Mesendoderm (in vitro differentiated cells): ENCODE results near the gene ABCC2.

Experiments used
- DNase-seq: peaks from one replicate; pipeline ENCODE4 v3.0.0; 2013
- H2AK5ac ChIP-seq: 2 replicates; pipeline ENCODE4 v1.6.1; 2013; ENCODE audit warnings: low read length, inconsistent platforms
- H2BK120ac ChIP-seq: 2 replicates; pipeline ENCODE4 v1.6.1; 2013; ENCODE audit warnings: low read depth, mild to moderate bottlenecking, low read length, moderate library complexity, mixed read lengths
- H2BK15ac ChIP-seq: replicated peaks from 2 replicates; pipeline ENCODE4 v1.6.1; 2013; ENCODE audit warnings: low read depth, mild to moderate bottlenecking, moderate library complexity
- H2BK5ac ChIP-seq: 2 replicates; pipeline ENCODE4 v1.6.1; 2013; ENCODE audit warnings: low read length, inconsistent platforms
- H3K18ac ChIP-seq: 2 replicates; pipeline ENCODE4 v1.6.1; 2013; ENCODE audit warnings: mild to moderate bottlenecking, low read length, mixed read lengths
- H3K23ac ChIP-seq: one replicate; pipeline ENCODE4 v1.6.1; 2013; ENCODE audit warnings: low read length
- H3K27ac ChIP-seq: 2 replicates; pipeline ENCODE4 v1.5.1; 2013; ENCODE audit warnings: low read depth, mild to moderate bottlenecking, inconsistent platforms, low read length, moderate library complexity
- H3K27me3 ChIP-seq: 2 replicates; pipeline ENCODE4 v1.6.1; 2013; ENCODE audit warnings: low read length, control low read depth, mild to moderate bottlenecking, inconsistent platforms; ENCODE audit not compliant: insufficient read depth, poor library complexity
- H3K36me3 ChIP-seq: 2 replicates; pipeline ENCODE4 v1.6.1; 2013; ENCODE audit warnings: low read length, inconsistent platforms; ENCODE audit not compliant: control insufficient read depth, insufficient read depth
- H3K4ac ChIP-seq: one replicate; pipeline ENCODE4 v1.6.1; 2013; ENCODE audit warnings: low read depth, mild to moderate bottlenecking, low read length, moderate library complexity
- H3K4me1 ChIP-seq: 2 replicates; pipeline ENCODE4 v1.6.1; 2013; ENCODE audit warnings: low read depth, low read length, inconsistent platforms; ENCODE audit not compliant: control insufficient read depth
- H3K4me2 ChIP-seq: 2 replicates; pipeline ENCODE4 v1.6.1; 2013; ENCODE audit warnings: low read length
- H3K4me3 ChIP-seq: 2 replicates; pipeline ENCODE4 v1.5.1; 2013; ENCODE audit warnings: mild to moderate bottlenecking, low read length
- H3K56ac ChIP-seq: one replicate; pipeline ENCODE4 v1.6.1; 2013; ENCODE audit warnings: low read length
- H3K79me1 ChIP-seq: 2 replicates; pipeline ENCODE4 v1.6.1; 2013; ENCODE audit warnings: low read length, inconsistent platforms
- H3K79me2 ChIP-seq: 2 replicates; pipeline ENCODE4 v1.6.1; 2013; ENCODE audit warnings: mild to moderate bottlenecking, low read length; ENCODE audit not compliant: control insufficient read depth, insufficient read depth
- H3K9ac ChIP-seq: 2 replicates; pipeline ENCODE4 v1.6.1; 2013; ENCODE audit warnings: low read length, inconsistent platforms
- H4K5ac ChIP-seq: one replicate; pipeline ENCODE4 v1.6.1; 2013; ENCODE audit warnings: low read length
- H4K8ac ChIP-seq: one replicate; pipeline ENCODE4 v1.6.1; 2013; ENCODE audit warnings: low read depth, mild to moderate bottlenecking, control low read depth, low read length, moderate library complexity
- WGBS: extraction: QIAGEN DNeasy Blood & Tissue Kit; methylation state at CpG from one replicate; pipeline ENCODE4 v1.1.7; 2013; ENCODE audit warnings: low lambda C conversion rate, missing lambda C conversion rate; ENCODE audit not compliant: insufficient coverage; ENCODE audit errors: extremely low coverage; 5-methylcytosine and 5-hydroxymethylcytosine counted together

The ABCC2 gene

DNA sequence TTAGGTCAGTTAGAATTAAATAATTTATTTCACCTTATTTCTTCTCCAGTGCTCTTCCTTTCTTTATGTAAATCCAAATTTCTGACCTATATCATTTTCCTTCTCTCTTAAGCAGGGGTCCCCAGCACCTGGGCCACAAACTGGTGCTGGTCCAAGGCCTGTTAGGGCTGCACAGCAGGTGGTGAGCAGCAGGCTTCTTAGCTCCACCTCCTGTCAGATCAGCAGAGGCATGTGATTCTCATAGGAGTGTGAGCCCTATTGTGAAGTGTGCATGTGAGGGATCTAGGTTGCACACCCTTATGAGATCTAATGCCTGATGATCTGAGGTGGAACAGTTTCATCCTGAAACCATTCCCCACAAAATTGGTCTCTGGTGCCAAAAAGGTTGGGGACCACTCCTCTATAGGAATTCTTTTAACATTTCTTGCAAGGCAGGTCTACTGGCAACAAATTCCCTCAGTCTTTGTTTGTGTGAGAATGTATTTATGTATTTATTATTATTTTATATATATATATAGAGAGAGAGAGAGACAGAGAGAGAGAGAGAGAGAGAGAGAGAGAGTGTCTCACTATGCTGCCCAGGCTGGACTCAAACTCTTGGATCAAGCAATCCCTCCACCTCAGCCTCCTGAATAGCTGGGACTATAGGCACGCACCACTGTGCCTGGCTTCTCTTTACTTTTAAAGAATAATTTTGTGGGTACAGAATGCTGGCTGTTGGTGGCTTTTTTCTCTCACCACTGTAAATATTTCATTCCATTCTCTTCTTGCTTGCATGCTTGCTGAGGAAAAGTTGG, 4.3 kb upstream of the ABCC2 start:
- no peaks in the 10 kb centered on the region for H3K36me3 ChIP-seq
- H3K9ac ChIP-seq: no peak overlapping the region
- H3K56ac ChIP-seq: no peak overlapping the region
- no peak overlapping the region for H4K8ac ChIP-seq
- H4K5ac ChIP-seq: no peak overlapping the region
- no peak overlapping the region for H2BK120ac ChIP-seq
- peaks cover 3% of the 10 kb centered on the region for H3K4me1 ChIP-seq
- H3K27ac ChIP-seq: no peak overlapping the region
- H2AK5ac ChIP-seq: no peak overlapping the region
- H3K4ac ChIP-seq: no peak overlapping the region
- H3K79me1 ChIP-seq: no peaks in the 10 kb centered on the region
- H2BK5ac ChIP-seq: no peak overlapping the region
- H3K79me2 ChIP-seq: no peaks in the 10 kb centered on the region
- H3K4me2 ChIP-seq: no peak overlapping the region
- H2BK15ac ChIP-seq: no peak overlapping the region
- H3K27me3 ChIP-seq: no peaks in the 10 kb centered on the region
- no peak overlapping the region for H3K23ac ChIP-seq
- DNase-seq: peak; percentile 53
- H3K18ac ChIP-seq: peak overlapping the region; percentile 84
- no peak overlapping the region for H3K4me3 ChIP-seq
- no CpG with 5 or more reads among the region's 1 CpG for WGBS

DNA sequence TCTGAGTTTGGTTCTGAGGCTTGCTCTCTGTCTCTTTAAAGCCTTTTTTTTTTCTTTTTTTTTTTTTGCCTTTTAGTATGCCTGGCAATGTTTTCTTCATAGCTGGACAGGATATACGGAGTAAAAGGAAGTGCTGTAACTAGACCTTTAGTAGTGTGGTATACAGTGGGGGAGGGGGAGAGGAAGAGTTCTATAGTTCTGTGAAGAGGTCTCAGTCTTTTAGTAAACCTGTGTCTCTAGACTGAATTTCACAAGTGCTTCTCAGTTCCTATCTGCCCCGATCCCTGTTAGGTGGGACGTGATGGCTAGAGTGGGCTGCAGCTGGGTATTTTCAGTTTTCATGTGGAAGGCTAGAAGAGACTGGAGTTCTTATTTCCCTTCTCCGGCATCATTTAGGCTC, 3.1 kb upstream of the ABCC2 start:
- H3K27ac ChIP-seq: peak overlapping the region; percentile 52

DNA sequence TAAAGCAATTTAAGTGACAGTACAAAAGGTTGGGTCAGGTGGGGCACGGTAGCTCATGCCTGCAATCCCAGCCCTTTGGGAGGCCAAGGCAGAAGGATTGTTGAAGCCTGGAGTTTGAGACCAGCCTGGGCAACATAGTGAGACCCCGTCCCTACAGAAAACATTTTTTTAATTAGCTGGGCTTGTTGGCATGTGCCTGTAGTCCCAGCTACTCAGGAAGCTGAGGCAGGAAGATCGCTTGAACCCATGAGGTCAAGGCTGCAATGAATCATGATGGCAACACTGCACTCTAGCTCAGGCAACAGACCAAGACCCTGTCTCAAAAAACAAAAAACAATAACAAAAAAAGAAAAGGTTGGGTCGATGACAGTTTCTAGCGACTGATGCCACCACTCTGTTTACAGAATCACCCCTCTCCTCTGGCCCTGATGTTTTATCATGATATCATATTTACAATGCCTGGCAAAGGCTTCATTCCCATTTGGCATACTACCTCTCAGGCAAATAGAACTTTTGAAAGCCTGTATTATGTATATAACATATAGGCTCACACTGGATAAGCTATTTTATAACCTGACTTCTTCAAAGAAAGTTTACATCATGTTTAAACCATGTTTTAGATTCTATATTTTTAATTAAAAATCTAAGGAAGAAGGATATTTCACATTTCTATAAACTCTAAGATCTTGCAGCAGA, 558 bp upstream of the ABCC2 start:
- Histone ChIP-seq H3K4me2 (no peak overlapping the region), H3K4ac (no peak overlapping the region), H3K18ac (no peak overlapping the region), H4K5ac (no peak overlapping the region), H2BK15ac (no peak overlapping the region), H2BK120ac (no peak overlapping the region), H3K36me3 (no peaks in the 10 kb centered on the region), H4K8ac (no peak overlapping the region), H3K27me3 (no peaks in the 10 kb centered on the region), H3K9ac (no peak overlapping the region), H3K4me3 (no peak overlapping the region), H3K27ac (no peak overlapping the region), H3K79me2 (no peaks in the 10 kb centered on the region), H3K79me1 (no peaks in the 10 kb centered on the region), H3K4me1 (peaks cover 3% of the 10 kb centered on the region), H2AK5ac (no peak overlapping the region), H3K56ac (no peak overlapping the region), H3K23ac (no peak overlapping the region), H2BK5ac (no peak overlapping the region)
- WGBS: no CpG with 5 or more reads among the region's 5 CpGs
- no peak for DNase-seq

More for the DNA sequence above, 3.1 kb upstream of the ABCC2 start:
- no peak for DNase-seq
- Histone ChIP-seq H4K5ac (no peak overlapping the region), H3K9ac (no peak overlapping the region), H3K79me2 (no peaks in the 10 kb centered on the region), H3K4ac (no peak overlapping the region), H3K4me2 (no peak overlapping the region), H3K4me1 (peaks cover 3% of the 10 kb centered on the region), H3K23ac (no peak overlapping the region), H2AK5ac (no peak overlapping the region), H2BK120ac (peak overlapping the region; percentile 51), H3K79me1 (no peaks in the 10 kb centered on the region), H3K36me3 (no peaks in the 10 kb centered on the region), H4K8ac (no peak overlapping the region), H3K56ac (peak overlapping the region; percentile 65), H2BK15ac (no peak overlapping the region), H2BK5ac (peak overlapping the region; percentile 74), H3K27me3 (no peaks in the 10 kb centered on the region), H3K4me3 (no peak overlapping the region), H3K18ac (peak overlapping the region; percentile 80)
- no CpG with 5 or more reads among the region's 4 CpGs for WGBS

DNA sequence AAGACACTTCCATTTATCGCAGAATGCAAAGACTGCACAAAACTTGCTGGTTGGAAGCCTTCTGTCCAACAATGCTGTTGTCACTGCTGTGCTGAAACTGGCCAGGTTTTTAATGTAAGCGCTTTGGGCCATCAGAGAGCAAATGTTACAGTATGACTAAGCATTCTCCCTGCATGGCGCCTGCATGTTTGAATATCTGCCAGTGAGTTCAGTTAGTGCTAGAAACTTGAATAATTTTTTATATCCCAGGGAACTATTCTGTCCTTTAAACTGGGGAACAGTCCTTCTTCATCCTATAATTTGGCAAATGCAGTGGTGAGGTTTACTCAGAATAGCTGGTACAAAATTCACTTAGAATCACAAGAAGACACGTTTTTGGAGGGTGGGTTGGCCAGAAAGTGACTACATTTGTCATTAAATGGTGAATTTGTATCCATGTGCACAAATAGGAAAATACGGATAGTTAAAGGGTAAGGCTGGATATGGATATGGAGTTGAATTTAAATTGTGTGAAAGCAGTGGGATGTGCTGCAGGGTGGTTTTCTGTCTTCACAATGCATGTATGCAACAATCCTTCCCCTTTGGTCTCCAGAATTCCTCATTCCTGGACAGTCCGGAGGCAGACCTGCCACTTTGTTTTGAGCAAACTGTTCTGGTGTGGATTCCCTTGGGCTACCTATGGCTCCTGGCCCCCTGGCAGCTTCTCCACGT, 1.7 kb downstream of the ABCC2 start:
- WGBS: no CpG with 5 or more reads among the region's 7 CpGs
- no peak for DNase-seq

DNA sequence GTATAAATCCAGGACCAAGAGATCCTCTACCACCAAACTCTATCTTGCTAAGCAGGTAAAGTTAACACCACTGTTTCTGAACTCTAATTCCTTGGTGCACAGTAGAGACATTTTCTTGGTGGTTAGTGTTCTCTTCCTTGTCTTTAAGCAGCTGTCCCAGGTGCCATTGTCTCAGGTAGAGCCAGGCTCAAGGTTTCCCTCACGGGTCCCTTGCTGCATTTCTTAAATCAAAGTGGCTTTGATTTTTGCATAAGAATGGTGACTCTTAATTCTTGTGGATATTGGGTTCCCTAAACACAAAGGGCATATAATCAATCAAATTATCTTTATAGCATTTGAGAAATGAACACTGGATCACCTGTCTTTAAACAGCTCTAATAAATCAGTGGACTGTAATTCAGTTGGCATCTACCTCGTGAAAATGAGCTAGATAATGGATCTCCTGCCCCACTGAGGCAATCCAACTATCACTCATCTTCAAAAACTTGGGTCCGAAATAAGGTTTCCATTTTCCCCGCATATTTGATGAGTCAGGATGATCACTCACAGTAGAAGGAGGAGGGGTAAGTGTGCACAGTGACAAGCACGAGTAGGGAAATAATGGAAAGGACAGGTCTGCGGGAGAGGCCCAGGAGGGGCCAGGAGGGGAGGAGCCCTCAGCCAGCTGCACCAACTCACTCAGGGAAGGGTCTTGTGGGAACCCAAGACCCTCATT, 2.4 kb downstream of the ABCC2 start:
- Histone ChIP-seq H3K4me1 (no peaks in the 10 kb centered on the region), H4K8ac (no peak overlapping the region), H3K79me1 (no peaks in the 10 kb centered on the region), H4K5ac (no peak overlapping the region), H2BK15ac (peak overlapping the region; percentile 74), H3K36me3 (no peaks in the 10 kb centered on the region), H3K56ac (no peak overlapping the region), H3K23ac (no peak overlapping the region), H3K27ac (no peak overlapping the region), H2BK5ac (no peak overlapping the region), H3K4me2 (no peak overlapping the region), H3K79me2 (no peaks in the 10 kb centered on the region), H3K4me3 (no peak overlapping the region), H2BK120ac (no peak overlapping the region), H3K4ac (no peak overlapping the region), H3K18ac (peak overlapping the region; percentile 28), H3K9ac (no peak overlapping the region), H3K27me3 (no peaks in the 10 kb centered on the region), H2AK5ac (no peak overlapping the region)
- WGBS: no CpG with 5 or more reads among the region's 6 CpGs
- DNase-seq: no peak

More for the DNA sequence above, 1.7 kb downstream of the ABCC2 start:
- H3K56ac ChIP-seq: no peak overlapping the region
- no peak overlapping the region for H3K9ac ChIP-seq
- no peak overlapping the region for H2AK5ac ChIP-seq
- no peaks in the 10 kb centered on the region for H3K79me1 ChIP-seq
- H2BK120ac ChIP-seq: no peak overlapping the region
- no peak overlapping the region for H4K8ac ChIP-seq
- no peak overlapping the region for H3K27ac ChIP-seq
- H3K4me1 ChIP-seq: peaks cover 3% of the 10 kb centered on the region
- no peak overlapping the region for H2BK5ac ChIP-seq
- no peaks in the 10 kb centered on the region for H3K36me3 ChIP-seq
- no peak overlapping the region for H3K23ac ChIP-seq
- peak overlapping the region; percentile 74 for H2BK15ac ChIP-seq
- H3K18ac ChIP-seq: peak overlapping the region; percentile 28
- H3K27me3 ChIP-seq: no peaks in the 10 kb centered on the region
- H4K5ac ChIP-seq: no peak overlapping the region
- H3K4me3 ChIP-seq: no peak overlapping the region
- no peaks in the 10 kb centered on the region for H3K79me2 ChIP-seq
- no peak overlapping the region for H3K4me2 ChIP-seq
- H3K4ac ChIP-seq: no peak overlapping the region
